ENCODE measurements around the gene TMEM88.
"Not testable (repeated sequence)": the region's sequence is repeated elsewhere in the genome, so short reads cannot be mapped to it uniquely, and the experiment has no call there.

TMEM88 gene

DNA sequence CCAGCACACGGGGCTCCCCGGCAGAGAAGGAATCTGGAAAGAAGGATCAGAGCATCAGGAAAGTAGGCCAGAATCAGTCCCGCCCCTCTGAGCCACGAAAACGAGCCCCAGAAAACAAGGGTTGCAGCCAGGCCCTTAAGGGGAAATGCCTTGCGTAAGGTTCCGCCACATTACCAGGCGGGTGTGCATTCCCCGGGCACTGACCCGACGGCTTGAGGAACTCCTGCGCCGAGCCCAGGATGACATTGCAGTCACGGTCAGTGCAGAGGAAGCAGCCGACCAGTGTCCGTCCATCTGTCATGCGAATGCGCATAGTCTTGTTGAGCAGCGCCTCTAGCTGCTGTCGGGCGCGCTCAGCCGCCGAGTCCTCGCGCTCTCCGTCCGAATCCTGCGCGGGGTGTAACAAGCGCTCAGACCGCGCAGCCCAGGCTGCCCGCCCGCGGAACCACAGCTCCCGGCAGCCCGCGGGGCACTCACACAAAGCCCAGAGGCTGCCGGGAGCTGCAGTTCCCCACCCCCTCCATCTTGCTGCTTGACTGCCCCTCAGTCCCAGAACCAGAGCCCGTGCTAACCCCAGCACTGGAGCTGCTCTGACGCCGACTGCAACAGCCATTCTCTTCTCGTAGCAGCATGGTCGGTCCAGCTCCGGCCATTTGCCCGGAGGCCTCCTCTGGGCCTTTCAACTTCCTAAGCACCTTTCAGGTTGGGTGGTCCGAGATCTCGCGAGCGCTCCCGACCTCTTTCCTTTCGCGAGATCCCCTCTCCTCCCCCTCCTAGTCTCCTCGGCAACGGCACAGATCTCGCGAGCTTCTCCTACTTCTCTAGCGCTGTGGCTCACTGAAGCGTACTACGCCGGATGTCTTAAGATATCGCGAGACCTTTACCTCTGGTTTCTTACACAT is 2.2 kb downstream of the TMEM88 start, which contains the start of gene NAA38:
TSS of gene NAA38 (minus strand) at position 749 of the 902 bp plus-strand sequence. CDS start at position 653, 96 bp downstream.
- peak; percentile 97 for DNase-seq

DNA sequence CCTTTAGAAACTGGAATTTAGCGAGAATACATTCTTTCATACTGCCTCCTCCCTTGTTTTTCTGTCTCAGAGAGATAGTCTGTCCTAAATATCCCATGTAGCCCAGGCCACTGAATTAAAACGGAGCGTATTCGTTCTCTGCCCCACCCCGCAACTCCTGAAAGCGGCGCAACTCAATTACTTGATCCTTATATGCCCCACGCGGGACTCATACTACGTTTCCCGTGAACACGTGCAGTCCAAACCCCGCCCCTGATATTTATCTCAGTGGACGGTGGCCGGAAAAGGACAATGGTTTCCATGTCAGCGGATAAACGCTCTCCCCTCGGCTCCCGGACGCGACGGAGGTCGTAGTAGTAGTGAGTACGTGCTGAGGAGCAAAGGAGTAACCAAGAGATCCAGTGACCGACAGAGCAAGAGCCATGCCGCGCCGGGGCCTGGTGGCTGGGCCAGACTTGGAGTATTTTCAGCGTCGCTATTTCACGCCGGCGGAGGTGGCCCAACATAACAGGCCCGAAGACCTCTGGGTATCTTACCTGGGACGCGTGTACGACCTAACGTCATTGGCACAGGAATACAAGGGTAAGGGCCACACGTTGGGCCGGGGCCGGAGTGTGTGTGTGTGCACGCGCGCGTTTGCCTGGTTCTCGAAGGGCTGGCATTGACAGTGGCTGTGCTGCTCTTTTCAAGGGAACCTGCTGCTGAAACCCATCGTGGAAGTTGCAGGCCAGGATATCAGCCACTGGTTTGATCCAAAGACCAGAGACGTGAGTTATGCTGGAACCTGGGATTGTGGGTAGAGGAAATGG is 3.1 kb downstream of the TMEM88 start, which contains the start of gene CYB5D1:
TSS of gene CYB5D1 (plus strand) at position 291 of the 809 bp plus-strand sequence. CDS start at position 423, 132 bp downstream.
- DNase-seq = peak; percentile 93

DNA sequence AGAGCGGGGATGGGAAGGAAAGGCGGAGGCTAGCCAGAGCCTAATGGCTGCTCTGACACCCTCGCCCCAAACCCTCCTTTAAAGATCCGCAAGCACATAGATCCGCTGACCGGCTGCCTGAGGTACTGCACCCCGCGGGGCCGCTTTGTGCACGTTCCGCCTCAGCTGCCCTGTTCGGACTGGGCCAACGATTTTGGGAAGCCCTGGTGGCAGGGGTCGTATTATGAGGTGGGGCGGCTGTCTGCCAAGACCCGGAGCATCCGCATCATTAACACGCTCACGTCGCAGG is 3.6 kb downstream of the TMEM88 start:
- no peak for DNase-seq

DNA sequence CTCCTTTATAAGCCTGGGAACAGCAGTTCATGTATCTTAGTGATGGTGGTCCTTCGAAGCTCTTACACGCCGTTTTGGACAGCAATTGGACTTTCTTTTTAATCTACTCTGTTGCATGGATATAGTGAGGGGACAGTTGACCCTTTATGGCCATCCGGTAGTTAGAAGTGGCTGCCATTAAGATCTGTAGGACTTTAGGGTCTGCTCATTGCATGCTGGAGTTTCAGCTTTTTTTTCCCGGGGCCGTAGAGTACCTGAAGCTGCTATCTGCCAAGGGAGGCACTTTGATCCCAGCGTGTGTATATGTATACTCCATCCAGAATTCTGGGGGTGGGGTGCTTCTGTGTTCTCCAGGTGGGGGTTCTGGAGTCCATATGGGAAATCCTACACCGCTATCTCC is 4.2 kb downstream of the TMEM88 start:
- DNase-seq = no peak

DNA sequence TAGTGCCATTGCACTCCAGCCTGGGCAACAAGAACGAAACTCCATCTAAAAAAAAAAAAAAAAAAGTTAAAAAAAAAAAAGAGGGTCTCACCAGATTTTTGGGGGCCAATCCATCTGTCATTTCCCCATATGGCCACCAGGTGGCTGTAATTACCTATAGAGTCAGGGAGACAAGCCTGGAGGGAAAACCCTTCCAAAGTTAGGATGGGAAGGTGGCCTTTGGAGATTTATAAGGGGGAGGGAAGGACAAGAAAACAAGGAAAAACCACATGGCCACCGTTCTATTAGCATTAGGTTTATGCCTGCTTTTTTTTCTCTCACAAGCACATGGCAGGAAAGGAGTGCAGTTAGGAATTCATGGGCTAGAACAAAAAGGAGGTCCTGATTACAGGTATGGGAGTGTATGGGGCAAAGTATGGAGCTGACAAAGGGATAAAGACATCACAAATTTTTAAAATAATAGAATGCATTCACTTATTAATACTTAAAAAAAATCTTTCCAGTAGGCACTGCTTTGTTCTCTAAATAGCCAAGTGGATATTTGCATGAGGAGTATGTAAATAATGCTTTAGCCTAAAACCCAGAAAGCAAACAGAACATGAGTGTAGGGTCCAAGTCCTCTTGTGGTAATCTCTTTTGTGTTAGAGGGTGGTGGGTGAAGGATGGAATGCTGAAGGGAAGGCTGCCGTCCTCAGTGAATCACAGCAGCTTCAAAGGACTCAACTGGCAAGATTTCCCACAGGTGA is 8.0 kb downstream of the TMEM88 start:
- no peak for DNase-seq

DNA sequence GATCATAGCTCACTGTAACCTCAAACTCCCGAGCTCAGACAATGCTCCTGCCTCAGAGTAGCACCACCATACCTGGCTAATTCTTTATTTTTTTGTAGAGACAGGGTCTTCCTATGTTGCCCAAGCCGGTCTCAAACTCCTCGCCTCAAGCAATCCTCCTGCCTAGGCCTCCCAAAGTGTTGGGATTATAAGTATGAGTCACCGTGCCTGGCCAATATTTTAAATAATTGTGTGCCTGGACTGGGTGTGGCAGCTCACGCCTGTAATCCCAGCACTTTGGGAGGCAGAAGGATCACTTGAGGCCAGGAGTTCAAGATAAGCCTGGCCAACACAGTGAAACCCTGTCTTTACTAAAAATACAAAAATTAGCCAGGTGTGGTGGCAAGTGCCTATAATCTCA is 9.5 kb downstream of the TMEM88 start:
- DNase-seq = not testable (repeated sequence)

DNA sequence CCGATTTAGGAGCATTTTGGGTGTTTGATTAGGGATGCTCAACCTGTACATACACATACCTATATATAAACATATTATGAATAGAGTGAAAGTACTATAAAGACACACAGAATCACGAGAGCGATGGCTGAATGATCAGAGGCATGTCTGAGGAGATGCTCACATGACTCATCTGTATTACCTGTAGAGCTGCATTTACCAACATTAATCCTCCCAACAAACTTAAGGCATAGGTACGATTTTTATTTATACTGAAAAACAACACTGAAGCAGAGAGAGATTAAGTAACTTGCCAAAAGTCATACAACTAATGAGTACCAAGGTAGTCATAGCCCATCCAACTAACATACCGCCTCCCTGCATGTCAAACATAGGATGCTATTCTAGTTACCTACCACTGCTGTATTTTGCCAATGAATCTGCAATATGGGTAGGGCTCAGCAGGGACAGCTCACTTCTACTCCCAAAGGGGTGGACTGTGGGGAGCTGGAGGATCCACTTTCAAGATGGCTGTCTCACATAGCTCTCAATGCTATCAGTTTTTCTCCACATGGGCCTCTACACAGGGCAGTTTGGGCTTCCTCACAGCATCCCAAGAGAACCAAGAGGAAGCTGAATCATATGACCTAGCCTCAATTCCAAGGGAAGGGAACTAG is 10.3 kb downstream of the TMEM88 start:
- no peak for DNase-seq

DNA sequence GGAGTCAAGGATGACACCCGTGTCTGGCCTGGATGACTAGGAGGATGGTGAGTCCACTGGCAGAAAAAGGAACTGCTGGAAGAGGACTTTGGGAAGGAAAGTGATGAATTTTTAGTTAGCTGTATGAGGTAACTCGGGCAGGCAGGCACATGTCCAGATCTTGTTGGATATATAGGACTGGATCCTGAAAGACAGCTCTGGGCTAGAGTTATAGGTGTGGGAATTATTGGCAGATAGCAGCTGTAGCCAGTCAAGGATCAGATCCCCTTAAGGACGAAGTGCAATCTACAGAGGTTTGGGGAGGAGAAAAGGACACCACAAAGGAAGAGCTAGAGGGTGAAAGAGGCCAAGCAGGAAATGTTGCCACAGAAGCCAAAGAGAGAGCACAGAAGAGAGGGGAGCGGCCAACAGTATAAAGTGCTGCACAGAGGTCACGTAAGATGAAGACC is 13.0 kb downstream of the TMEM88 start:
- DNase-seq = no peak

DNA sequence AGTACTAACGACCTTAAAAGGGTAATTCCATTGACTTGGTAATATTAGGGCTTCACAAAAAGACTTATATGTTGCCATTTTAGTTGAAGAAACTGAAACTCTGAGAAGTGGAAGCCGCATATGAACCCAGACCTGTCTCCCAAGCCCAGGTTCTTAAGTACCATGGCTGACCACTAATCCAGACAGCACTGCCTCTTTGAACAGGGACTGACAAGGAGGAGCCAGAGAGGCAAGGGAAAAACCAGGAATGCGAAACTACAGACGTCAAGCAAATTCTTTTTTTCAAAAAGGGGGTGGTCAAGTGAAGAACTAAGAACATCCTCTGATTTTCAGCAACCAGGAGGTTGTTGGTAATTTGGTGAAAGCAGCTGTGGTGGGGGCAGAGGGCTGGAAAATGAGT is 18.2 kb downstream of the TMEM88 start:
- DNase-seq = no peak

DNA sequence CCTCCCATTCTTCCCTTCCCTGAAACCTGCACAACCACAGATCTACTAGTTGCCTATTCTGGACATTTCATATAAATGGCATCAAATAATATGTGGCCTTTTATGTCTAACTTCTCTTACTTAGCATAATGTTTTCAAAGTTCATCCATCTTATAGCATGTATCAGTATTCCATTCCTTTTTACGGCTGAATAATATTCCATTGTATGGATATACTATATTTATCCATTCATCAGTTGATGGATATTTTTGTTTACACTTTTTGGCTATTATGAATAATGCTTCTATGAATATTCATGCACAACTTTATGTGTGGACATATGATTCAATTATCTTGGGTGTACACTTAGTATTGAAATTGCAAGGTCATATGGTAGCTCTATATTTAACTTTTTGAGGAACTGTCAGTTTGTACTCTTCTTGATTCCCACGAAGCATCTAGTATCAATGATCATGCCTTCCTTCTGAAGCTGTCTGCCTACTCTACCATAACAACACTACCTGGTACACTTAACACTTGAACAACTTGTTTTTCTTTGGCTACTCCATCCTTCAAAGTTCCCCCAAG is 21.0 kb downstream of the TMEM88 start:
- no peak for DNase-seq

DNA sequence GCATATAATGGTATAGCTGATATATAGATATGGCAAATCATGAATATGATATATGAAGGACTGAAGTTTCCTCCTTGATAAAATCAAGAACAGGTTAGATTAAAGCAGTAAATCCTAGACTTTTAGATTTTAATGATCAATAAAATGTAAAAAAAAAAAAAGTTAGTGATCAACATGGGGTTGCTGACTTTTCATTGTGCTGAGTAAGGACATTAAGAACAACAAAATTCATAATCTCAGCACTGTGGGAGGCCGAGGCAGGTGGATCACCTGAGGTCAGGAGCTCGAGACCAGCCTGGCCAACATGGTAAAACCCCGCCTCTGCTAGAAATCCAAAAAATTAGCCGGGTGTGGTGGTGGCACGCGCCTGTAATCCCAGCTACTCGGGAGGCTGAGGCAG is 23.4 kb downstream of the TMEM88 start:
- DNase-seq = no peak

DNA sequence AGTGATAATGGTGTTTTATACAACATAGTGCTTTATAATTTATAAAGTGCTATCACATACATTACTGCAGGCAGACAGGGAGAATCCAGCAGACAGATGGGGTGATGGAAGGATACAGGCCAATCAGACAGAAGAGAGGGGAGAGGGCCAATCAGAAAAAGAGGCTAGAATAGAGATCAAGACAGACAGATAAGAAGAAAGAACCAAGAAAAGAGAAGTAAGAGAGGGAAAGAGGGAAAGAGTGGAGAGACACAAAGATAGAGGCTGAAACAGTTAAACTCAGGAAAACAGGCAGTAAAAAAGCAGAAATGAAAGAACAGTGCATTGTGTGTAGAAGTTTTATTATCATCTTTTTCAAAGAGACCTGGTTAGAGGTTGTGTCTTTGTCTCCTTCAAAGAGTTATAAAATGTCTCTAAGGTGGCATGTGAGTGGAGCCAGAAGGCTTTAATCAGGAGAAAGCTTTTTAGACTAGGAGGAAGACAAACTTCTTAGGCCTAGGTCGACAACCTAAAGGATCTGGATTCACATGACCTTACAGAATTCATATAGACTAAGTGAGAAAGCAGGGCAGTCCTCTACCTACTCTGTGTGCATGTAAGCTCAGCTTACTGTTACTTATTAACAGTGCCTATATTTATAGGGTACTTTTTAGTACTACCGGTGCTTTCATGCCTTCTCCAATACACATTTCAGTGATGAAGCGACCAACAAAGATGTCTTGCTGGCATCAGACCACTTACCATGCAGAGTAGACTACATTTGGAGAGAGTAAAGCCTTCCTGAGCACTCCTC is 25.4 kb downstream of the TMEM88 start:
- DNase-seq = no peak

DNA sequence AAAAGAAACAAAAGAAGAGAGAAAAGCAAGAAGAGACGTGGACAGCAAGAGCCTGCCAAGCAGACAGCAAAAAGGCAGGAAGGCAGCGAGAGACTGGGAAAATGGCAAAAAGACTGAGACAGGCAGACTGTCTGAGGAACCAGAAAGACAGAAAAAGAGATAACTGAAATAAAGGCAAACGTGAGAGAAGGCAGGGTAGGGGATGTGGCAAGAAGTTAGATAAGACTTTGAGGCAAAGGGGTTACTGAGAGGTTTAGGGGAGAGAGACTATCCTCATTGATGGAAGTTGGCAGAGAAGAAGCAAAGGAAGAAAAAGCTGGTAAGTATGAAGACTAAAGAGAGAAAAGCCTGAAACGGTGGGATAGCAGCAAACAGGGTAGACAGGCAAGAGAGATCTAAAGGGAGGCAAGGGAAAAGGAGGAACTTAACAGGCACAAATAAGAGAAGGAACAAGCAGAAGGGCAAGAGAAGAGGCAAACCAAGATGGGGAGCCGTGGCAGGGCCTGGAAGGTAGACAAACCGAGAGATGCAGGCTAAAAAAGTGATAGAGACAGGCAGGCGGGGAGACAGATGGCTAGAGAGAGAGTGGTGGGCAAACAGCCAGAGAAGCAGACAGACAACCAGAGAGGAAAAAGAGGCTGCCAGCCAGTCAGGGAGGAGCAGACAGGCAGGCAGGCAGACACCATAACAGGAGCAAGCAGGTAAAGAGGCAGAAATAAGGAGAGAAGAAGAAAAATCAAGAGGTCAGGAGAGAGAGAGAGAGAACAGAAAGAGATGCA is 26.6 kb downstream of the TMEM88 start:
- DNase-seq = no peak

DNA sequence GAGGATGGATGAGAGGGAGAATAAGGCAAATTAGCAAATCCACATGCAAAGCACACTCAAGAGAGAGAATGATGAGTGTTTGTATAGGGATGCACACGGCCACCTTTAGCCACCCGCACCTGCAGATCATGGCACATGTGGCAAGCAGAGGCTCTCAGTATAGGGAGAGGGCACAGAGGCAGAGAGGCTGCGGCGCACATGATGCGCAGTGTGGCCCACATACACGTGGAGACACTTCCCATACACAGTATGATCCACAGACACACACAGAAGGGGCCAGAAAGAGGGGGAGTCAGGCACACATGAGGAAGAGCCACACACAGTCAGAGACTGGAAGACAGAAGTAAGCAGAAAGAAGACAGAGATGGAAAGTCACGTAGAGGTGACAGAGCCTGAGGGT is 27.2 kb downstream of the TMEM88 start:
- no peak for DNase-seq

DNA sequence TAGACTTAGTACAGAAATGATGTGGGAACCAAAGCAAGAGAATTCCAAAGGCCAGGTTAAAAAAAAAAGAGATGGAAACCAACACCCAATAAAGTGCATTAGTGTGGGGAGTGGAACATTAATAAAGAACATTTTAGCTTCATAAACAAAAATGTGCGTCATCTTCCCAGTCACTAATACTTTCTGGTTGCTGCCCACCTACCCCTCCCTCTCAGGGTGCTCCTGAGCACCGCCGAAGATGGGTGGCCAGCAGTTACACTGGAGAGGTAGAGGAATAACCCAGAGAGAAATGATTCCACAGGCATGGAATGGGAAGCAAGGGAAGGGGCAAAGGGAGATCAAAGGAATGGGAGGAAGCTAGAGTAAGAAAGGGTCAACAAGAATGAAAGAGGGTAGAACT is 27.8 kb downstream of the TMEM88 start:
- no peak for DNase-seq

DNA sequence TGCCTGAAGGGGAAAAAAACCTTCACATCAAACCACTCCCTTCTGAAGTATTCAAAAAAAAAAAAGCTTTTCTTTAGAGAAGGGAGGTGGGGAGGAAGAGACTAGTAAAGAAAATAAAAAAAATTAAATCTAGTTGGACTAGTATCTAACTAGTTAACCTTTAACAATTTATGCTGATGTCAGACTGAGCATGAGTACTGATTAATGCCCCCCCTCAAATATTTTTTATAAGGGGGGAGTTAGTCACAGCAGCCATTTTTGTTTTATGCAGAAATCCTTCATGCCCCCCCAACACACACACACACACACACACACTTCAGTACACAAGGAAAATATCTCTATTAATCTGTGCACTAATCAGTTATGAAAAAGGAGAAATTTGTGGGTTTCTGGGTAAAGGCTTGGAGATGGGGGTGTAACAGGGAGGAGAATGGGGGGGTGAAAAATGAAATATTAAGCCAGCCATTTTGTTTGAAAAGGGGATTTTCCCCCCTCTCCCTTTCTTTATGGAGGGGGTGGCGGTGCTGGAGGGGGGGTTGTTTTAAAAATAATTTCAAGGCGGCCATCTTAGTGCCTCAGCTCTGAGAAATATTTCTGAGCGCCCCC is 29.0 kb downstream of the TMEM88 start:
- peak; percentile 42 for DNase-seq

DNA sequence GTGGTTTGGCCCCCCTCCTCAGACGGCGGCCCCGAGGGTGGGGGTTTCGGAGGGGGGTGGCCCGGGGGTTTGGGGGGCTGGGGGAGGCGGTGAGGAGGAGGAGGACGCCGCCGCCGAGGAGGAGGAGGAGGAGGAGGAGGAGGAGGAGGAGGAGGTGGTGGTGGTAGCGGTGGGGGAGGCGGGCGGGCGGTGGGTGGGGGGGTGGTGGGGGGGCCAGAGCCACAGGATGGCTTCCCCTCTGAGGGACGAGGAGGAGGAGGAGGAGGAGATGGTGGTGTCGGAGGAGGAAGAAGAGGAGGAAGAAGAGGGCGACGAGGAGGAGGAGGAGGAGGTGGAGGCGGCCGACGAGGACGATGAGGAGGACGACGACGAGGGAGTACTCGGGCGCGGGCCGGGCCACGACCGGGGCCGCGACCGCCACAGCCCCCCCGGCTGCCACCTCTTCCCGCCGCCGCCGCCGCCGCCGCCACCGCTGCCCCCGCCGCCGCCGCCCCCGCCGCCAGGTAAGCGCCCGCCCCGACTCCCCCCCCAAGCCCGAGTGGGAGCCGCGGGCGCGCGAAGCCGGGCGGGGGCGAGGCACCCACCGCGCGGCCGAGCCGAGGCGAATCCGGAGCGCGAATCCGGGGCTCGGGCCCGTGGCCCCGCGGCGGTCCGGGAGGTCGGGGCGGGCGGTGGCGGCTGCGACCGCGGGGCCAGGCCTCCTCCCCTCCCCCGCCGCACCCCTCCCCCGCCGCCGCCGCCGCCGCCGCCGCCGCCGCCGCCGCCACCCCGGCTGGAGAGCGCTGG is 29.9 kb downstream of the TMEM88 start:
- DNase-seq = peak; percentile 31

DNA sequence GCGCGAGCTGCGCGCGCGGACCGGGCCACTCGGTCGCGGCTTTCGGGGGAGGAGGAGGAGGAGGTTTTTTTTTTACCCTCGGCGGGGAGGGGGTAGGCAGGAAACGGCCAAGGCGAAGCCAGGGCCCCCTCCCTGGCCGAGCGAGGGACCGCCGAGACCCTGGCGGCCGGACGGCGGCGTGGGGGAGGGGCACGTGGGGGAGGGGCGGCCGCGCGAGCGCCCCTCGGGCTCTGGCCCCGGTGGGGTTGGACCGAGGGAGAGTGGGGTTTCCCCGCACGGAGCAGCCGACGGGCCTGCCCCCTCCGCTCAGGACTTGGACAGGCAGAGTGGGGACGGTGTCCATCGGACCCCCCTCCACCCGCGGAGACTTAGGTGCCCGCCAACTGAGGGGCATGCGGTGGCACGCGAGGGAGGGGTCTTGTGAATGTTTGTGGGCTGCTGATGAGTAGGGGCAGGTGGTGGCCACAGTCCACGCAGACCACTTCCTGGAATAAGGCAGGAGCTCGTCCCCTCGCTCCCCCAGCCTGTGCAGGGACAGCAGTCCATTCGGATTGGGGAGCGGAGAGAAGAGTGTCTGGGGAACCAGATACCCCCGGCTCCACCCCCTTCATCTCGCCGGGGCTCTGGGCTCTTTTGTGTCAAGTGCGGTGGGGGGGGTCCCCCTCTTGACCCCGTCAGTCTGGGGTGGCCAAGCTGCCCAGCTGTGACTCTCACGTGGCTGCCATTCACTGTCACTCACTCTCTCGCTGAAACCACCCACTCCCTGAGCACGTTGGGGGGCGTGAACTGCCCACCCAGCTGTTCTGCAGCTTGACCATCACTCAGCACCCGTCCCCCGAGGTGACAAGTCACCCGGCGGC is 30.7 kb downstream of the TMEM88 start:
- peak; percentile 38 for DNase-seq

Data from central memory CD4-positive, alpha-beta T cell (primary cell).